GM19025 (cell line): Measurements from ENCODE around the gene ZMYND8.

ENCODE experiments used
- ATAC-seq: cut with Tn5 transposase; IDR thresholded peaks from one replicate; pipeline ENCODE4 v1.9.1; 2021; ENCODE audit warnings: mild to moderate bottlenecking, low read depth, moderate library complexity; ENCODE audit not compliant: unreplicated experiment

ZMYND8 gene

DNA sequence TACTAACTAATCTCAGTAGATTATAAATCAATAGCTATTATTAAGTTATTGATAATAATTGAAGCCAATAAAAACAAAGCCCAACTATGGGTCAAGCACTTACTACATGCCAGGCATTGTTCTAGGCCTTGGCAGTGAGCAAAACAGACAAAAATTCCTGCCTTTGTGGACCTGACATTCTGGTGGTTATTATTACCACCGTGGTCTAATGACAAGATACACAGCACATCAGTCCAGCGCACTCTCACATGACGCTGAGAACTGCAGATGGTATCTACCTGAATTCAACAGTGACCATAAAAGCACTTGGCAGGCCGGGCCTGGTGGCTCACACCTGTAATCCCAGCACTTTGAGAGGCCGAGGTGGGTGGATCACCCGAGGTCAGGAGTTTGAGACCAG lies 121.4 kb downstream of the ZMYND8 start:
- no peak for ATAC-seq

DNA sequence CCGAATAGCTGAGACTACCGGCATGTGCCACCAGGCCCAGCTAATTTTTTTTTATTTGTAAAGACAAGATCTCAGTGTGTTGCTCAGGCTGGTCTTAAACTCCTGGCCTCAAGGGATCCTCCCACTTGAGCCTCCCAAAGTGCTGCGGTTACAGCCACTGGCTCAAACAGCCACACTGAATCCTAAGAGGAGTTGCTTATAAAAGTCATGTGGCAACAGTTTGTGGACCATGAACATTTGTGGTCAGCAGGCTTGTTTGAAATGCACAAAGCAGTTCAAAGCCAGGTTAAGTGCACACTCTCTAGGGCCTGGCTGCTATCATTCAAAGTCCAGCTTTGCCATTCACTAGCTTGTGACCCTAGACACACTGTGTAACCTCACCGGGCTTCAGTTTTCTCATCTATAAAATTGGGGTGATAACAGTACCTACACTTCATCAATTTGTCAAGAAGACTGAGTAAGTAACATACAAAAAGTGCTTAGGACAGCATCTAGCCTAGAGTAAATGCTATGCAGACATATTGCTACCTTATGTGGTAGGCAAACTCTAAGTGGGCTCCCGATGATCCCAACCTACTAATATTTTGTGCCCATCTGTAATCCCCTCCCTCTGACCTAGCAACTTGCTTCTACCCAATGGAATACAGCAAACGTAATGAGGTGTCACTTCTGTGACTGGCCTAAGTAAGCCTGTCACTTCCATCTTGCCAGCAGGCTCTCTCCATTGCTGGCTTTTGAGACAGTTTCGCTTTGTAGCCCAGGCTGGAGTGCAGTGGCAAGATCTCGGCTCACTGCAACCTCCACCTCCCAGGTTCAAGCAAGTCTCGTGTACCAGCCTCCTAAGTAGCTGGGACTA lies 122.9 kb downstream of the ZMYND8 start:
- no peak for ATAC-seq

- ATAC-seq, result no peak
Measured at GRCh38 chr20:47232518-47232917, 124.0 kb downstream of the ZMYND8 start.

- ATAC-seq, result no peak
Measured at GRCh38 chr20:47231382-47232039, 125.0 kb downstream of the ZMYND8 start.

GRCh38 chr20:47230811-47231256 lies 125.7 kb downstream of the ZMYND8 start:
- no peak for ATAC-seq

DNA sequence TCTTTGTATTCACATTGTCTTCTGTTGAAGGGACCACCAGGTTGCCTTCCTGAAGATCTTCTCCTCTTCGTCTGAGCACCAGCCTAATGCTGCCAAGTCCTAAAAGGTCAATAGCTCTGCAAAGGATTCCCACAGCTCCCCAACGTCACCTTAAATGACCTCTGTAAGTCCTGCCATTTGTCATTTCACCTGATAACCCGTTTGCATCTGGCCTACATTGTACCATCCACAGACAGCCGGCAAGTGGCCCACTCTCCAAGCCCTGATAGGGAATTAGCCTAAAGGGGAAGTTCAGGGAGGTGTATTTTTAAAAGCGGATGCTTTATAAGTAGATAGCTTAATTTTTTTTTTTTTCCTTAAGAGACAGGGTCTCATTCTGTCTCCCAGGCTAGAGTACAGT lies 127.8 kb downstream of the ZMYND8 start:
- no peak for ATAC-seq

DNA sequence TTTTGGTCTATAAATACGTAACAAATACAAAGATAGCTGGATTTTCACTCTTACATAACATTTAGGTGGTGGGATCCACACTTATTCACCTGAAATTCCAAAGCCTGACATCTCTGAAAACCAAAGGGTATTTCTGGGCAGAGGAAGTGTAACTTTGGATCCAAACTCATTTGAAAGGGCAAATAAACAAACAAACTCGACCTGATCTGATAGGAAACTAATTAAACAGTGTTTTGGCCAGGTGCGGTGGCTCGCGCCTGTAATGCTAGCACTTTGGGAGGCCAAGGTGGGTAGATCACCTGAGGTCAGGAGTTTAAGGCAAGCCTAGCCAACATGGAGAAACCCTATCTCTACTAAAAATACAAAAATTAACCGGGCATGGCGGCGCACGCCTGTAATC lies 128.9 kb downstream of the ZMYND8 start:
- no peak for ATAC-seq

DNA sequence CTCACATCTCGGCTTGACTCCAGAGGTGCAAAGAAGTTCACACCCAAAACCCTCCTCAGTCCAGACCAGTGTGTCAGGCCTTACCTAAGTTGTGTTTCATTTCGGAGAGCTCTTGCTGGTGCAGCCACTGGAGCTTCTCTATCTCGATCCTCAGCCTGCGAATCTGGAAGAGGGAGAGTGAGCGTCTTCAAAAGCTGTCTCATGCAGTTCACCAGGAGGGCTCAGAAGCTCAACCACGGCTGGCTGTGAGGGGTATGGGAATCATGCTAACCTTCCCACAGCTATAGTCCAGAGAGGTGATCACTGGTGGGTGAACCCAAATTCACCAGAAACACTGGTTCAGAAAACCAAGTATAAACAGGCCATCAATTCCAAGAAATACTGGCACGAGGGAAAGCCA lies 129.4 kb downstream of the ZMYND8 start:
- no peak for ATAC-seq

GRCh38 chr20:47225458-47225857 lies 131.0 kb downstream of the ZMYND8 start:
- no peak for ATAC-seq

- no peak for ATAC-seq
Measured at GRCh38 chr20:47224857-47225256, 131.6 kb downstream of the ZMYND8 start.

DNA sequence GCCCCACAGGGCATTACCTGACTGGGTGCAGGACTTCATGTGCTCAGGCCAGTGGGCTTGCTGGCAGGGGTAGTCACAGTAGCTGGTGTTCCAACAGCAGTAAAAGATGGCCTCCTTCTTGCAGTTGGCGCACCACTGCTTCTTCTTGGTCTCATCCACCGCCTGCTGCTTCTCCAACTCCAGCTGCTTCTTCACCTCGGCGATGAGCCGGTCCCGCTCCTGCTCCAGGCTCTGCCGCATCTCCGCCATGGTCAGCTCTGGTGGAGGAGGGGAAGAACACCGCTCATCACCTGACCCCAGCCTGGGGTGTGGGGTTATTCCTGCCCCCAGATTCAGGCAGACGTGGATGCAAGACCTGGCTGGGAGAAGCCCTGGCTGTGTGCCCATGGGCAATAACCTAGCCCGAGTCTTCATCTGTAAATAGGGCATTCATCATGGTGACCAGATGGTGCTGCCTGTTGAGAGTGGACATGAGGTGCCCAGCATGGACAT lies 132.2 kb downstream of the ZMYND8 start:
- no peak for ATAC-seq

DNA sequence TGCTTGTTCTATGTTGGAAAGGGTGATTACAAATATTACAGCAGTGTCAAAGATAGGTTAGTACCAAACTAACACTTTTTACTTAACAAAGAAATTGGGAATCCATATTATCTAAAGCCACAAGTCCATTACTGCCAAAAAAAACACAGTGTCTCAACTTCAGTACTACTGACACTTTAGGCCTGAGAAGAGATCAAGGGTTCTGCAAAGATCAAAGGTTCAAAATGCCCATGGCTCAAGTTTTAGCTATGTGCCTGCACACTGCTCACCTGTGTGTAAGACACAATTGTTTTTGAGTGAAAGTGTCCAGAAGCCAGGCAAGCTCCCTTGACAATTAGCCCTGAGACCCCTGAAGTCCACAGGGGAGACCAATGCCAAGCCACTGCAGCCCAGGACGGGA lies 132.6 kb downstream of the ZMYND8 start:
- ATAC-seq, result no peak

GRCh38 chr20:47222468-47223119 lies 133.9 kb downstream of the ZMYND8 start:
- no peak for ATAC-seq

DNA sequence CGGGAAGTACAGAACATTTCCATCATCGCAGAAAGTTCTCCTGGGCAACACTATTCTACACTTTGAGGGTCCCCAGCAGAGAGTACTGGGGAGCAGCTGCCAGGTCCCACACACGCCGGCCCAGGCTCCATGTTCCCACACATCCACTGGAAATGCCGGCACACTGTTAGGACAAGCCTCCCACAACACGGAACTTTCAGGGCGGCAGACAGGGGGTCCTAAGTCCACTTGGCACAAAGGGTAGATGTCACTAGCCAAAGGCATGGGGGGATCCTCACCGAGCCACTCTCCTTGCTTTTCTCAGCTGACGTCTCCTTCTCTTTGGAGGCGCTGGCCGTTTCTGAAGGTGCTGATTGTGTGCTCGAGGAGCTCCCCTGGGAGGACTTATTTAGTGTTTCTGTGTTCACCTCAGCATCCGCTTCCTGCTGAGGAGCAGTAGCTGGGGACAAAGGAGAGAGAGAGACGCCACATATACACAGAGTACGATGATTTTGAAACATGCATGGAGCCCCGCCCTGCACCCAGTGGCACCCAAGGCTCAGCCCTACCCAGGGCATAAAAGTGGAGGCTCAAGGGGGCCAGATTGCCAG lies 135.4 kb downstream of the ZMYND8 start:
- ATAC-seq, result no peak

DNA sequence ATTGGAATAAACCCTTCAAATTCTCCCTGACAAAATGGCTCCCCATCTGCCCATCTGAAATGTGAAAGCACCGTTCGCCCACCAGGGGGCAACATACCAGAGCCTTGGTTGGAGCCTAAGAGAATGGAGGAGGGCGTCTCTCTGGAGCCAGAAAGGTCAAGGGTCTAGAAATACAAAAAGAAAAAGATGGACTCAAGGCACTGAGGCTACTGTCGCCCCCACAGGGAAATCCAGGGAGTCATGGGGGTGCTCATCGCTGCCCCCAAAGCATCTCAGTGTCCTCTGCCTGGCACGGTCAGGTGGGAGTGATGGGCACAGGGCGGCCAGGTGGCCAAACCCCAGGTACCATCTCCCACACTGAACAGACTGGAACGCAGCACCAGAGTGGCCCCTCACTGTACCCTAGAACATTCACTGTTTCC lies 136.3 kb downstream of the ZMYND8 start:
- no peak for ATAC-seq

- no peak for ATAC-seq
Measured at GRCh38 chr20:47217482-47218446, 138.7 kb downstream of the ZMYND8 start.

GRCh38 chr20:47216819-47217410 lies 139.6 kb downstream of the ZMYND8 start:
- no peak for ATAC-seq

DNA sequence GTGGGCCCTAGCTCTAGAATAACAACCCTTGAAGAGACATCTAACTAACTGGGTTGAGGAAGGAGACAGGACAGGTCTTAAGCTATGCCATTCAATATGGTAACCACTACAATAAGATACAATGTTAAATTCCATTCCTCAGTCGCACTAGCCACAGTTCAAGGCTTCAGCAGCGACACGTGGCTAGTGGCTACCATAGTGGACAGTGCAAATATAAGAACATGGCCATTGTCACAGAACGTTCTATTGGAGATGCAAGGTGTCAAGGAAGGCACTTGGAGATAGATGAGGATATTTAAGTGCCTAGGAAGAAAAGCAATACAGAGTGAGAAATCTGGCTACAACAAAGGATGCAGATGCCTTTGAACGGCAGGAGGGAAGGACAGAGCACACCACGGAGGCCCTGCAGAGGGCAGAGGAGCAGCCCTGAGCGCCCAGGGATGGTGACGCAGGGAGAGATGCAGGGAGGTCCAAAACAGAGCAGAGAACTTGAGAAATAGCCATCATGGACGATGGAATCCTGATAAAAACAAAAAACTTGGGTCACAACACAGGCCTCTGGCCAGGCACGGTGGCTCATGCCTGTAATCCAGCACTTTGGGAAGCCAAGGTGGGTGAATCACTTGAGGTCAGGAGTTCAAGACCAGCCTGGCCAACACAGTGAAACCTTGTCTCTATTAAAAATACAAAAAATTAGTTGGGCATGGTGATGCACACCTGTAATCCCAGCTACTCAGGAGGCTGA lies 140.7 kb downstream of the ZMYND8 start:
- no peak for ATAC-seq

DNA sequence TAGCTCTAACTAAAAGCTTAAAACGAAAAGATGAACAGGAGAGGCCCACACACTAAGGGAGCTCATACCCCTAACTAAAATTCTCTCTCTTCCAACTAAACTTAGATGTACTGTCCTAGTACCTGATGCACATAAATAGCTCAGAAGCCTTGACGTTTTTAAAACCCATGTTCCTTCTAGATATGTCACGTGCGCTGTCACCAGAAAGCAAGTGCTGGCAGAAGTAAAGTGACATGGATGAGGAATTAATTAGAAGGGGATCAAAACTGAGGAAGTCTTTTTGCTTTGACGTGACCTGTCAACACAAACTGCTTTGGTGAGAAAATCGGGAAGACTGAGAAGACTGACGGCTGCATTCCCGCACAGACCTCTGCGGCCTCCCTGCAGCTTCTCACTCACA lies 142.5 kb downstream of the ZMYND8 start:
- no peak for ATAC-seq
